RCC 7860 (cell line): ENCODE results near the gene RNASE1.
"Not testable (repeated sequence)": the region's sequence is repeated elsewhere in the genome, so short reads cannot be mapped to it uniquely, and the experiment has no call there.

Experiments
- DNase-seq: peaks from one replicate; pipeline ENCODE4 v3.0.0-alpha.2; 2015; ENCODE audit warnings: low spot score
- FAIRE-seq: peaks from 2 replicates; lab custom pipeline; 2012; peaks lifted over from hg19 to GRCh38; lab: Jason Lieb, UNC

Gene RNASE1

DNA sequence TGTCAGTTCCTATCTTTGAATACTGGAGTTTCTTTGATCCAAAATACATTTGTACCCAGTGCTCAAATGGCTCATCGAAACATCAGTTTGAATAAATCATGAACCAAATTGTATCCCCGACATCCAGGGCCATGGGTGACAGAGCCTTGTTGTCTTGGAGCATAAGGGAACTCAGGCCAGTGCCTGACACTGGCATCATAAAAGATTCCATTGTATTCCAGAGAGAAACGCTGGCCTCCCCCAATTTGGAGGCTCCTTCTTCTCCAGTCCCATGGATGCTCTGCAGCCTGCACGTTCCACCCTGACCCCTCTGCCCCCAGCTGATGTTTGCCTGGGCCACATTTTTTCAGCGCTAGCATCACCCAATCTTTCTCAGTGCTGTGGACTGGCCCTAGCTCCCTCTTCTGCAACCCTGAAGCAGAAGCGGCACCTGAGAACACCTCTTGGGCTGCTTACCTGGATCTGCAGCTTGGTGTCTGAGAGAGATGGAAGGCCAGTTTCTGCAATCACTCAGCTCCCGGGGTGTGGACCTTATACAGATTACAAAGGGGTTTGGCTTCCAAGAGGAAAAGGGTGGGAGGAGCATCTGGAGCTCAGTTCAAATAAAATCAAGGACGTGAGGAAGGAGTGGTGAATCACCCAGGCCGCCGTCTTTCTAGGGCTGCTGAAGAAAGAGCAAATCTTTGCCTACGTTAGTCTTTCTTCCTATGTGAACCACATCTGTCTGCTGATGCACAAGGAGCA lies at the start of gene RNASE1:
TSS of gene RNASE1 (minus strand) at position 504 of the 744 bp plus-strand sequence. CDS start 776 bp downstream, outside the sequence.
- FAIRE-seq = no peak

DNA sequence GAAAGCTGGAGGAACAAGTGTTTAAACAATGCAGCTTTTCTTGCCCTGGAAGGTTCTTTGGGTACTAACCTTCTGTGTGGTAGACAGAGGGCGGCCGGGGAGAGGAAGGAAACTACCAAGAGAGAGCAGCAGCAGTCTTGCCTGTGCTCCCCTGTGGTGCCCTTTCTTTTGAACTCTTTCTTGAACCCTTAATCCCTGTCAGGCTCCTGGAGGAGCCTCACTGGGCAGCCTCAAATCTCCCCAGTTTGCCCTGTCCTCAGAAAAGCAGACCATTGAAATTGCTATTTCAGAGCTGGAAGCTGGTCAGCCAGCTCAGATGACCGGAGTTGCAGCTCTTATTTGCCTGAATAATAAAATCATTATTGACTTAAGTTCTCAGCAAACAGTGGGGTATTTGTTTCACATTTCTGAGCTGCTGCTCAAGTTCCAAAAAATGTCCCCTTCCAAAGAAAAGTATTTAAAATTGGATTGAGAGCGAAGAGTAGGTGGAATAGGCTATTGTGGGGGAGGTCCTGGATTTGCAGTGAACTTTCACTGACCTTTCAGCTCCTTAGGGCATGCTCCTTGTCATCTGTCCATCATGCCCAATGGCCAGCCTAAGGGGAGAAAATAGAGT lies 46.4 kb upstream of the RNASE1 start:
- no peak for DNase-seq
- no peak for FAIRE-seq

More for the DNA sequence above, at the start of gene RNASE1:
- DNase-seq = no peak

DNA sequence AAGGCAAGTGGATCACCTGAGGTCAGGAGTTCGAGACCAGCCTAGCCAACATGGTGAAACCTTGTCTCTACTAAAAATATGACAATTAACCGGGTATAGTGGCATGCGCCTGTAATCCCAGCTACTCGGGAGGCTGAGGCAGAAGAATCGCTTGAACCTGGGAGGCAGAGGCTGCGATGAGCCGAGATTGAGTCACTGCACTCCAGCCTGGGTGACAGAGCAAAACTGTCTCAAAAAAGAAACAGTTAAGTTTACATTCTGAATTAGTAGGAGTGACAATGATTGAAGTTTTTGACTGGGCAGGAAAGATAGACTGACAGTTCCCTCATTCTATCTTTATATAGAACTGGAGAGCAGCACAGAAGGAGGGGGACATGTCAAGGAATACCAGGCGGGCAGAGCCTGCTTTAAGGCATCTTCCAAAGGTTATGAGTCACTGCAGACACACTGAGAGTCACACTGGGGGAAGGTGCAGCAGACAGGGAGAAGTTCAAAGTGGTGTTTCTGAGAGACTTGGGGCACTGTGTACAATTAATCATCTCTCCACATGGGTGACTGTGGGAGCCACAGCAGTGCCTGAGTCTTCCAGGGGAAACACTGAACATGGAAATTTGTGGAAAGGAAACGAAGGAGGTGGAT lies 45.8 kb upstream of the RNASE1 start:
- peak; percentile 91 for FAIRE-seq
- peak; percentile 89 for DNase-seq

DNA sequence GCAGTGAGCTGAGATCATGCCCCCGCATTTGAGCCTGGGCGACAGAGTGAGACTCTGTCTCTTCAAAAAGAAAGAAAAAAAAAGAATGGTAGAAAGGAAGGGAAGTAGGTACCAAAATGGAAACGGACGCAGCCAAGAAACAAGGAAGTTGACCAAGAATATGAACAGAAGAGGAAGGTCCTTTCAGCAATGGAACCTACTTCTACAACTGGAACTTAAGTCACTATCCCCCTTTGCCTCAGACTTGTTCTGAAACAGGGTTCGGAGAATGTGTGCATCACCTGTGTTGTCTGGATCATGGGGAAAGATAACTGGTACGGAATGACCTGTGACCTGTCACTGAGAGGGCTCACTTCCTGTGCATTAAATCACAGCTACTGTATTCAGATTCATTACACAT lies 43.9 kb upstream of the RNASE1 start:
- FAIRE-seq (no peak), DNase-seq (no peak)

DNA sequence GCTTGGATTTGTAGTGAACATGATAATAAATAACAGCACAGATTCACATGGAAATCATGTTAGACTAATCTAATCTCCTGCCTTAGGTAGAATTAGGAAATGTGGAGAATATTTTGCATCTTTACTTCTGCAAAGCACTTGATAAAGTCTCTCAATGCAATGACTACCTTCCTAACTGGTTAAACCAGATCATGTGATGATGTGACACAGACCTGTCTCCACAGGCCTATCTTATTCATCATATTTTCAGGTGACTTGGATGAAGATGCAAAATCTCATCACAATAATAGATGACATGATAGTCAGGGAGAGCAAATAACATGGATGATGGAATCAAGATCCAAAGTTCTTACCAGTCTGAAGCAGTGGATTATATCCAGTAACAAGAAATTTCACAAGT lies 38.5 kb upstream of the RNASE1 start:
- DNase-seq (no peak), FAIRE-seq (no peak)

DNA sequence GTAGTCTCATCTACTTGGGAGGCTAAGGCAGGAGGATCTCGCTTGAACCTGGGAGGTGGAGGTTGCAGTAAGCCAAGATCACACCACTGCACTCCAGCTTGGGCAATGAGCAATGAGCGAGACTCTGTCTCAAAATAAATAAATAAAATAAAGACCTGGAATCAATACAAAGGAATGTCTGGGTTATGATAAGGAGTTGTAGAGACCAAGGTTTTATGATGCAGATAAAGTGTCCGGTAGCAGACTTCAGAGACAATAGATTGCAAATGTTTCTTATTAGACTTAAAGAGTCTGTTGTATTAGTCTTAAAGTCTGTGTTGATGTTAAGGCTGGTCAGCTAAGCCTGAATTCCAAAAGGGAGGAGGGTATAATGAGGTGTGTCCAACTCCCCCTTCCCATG lies 35.2 kb upstream of the RNASE1 start:
- FAIRE-seq (no peak), DNase-seq (no peak)

DNA sequence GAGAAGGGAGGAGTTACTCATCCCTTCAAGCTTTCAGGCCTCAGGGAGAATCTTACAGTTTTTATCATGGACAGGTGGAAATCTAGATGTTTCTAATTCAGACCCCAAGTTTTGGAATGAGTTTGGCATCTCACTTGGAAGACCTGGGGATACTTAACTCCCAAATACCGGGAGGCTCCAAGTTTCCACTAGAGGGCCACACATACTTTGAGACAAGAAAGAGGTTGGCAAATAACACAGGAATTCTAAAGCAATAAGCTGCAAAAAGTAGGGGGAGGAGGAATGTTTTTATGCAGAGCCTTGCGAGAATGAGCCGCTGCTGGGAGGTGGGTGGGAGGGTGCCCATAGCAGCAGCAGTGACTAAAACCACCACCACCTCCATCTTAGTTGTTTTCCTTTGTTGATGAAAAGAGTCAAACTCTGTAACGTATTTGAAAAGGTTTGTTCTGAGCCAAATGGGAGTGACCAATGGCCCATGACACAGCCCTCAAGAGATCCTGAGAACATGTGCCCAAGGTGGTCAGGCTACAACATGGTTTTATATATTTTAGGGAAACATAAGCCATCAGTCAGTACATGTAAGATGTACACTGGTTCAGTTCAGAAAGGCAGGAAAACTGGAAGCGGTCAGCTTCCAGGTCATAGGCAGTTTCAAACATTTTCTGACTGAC lies 34.2 kb upstream of the RNASE1 start:
- FAIRE-seq (no peak), DNase-seq (no peak)

DNA sequence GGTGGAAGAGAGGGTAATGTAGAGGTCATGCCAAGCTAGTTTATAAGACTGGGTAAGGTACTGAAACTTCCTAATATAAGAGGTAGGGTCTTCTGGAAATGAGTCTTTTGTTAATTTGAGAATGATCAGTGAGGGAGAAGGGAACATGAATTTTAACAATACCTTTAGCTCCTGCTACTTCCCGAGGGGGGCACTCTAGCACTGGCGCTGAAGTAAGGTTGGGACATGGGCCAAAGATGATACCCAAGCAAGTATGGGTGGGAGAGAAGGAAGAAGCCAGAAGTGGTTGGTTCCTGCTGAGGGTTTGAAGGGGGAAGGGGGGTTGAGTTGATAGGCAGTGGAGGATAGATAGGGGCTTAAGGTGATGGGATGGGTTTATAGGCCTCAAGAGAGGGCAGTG lies 32.3 kb upstream of the RNASE1 start:
- FAIRE-seq (no peak), DNase-seq (no peak)

DNA sequence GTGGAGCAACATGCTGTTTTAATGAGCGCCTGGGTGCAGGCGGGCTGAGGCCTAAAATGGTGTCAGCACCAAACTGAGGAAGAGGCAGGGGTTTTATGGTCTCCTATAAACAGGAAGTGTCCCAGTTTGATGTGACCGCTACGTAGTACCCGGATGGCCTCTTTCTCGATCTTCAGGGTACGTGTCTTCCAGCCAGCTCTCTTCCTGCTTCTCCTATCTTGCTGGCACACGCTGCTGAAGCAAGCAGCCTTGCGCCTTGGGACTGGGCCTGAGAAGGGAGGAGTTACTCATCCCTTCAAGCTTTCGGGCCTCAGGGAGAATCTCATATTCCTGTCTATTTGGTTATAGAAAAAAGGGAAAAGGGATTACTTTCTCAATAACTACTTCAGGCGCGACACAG lies 28.2 kb upstream of the RNASE1 start:
- FAIRE-seq (no peak), DNase-seq (no peak)

DNA sequence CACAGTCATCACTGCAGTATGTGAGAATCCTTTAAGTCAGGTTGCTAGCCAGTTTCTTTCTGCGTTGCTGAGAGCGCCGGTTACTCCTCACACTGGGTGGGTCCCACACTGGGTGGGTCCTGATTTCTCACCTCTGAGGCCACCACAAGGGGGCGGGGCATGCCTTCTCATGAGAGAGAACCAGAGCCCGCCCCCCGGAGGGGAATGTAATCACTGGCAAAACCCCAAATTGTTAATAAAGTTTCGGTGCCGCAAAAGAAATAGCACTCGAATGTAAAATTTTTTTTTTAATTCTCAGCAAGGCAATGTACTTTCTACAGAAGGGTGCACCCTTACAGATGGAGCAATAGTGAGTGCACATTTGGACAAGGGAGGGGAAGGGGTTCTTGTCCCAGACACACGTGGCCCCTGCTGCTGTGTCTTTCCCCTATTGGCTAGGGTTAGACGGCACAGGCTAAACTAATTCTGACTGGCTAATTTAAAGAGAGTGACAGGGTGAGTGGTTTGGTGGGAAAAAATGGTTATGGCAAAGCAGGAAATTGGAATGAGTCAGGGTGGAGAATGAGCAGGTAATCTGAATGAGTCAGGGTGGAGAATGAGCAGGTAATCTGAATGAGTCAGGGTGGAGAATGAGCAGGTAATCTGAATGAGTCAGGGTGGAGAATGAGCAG lies 25.5 kb upstream of the RNASE1 start:
- not testable (repeated sequence) for FAIRE-seq, DNase-seq

DNA sequence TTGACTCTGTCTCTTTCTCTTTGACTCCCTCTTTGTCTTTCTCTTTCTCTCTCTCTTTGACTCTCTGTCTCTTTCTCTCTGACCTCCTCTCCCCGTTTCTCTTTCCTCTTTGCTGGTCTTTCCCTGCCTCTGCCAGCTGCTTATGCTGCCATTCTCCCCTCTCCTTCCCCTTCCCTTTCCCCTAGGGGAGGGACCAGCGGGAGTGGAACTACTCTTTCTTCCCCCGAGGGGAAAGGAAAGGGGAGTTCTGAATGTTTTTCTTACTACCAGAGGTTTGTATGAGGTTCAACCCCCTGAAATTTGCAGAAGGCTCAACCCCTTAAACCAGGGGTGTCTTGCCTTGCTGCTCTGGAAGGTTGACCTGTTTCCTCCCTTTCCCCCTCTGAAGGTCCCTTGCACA lies 24.7 kb upstream of the RNASE1 start:
- no peak for FAIRE-seq
- DNase-seq = no peak

DNA sequence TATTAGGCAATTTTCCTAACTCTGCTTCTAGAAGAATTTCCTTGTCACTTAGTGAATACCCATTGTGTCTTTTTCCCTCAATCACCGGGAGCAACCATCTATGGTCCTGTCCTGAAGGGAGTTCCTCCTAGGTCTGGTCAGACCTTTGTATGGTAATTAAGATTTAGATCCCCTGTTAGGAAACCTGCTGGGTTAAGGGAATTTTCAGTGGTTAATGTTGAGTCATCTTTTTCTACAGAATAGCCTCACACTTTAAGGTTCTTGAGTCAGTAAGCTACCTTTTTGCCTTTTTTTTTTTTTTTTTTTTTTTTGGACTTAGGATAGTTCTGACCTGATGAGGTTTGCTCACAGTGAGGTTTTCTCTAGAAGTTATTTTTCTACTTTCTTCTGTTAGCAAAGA lies 24.0 kb upstream of the RNASE1 start:
- not testable (repeated sequence) for FAIRE-seq, DNase-seq

DNA sequence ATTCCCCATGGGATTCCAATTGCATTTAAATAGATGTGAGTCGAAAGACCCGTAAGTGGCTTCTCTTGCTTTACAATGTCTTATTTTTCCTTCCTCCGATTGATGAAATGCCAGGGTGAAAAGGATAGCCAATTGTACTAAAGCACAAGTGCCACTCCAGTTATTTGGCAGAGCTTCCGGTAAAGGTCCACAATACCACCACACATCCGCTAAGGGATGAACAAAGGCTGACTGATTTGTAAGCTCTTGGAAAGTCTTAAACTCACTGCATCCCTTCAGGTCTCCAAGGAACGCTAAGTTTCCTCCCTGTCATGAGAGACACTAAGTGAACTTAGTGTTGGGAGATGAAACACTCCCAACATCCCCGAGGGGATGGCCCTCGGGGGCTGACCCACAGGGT lies 21.2 kb upstream of the RNASE1 start:
- DNase-seq (no peak), FAIRE-seq (no peak)

DNA sequence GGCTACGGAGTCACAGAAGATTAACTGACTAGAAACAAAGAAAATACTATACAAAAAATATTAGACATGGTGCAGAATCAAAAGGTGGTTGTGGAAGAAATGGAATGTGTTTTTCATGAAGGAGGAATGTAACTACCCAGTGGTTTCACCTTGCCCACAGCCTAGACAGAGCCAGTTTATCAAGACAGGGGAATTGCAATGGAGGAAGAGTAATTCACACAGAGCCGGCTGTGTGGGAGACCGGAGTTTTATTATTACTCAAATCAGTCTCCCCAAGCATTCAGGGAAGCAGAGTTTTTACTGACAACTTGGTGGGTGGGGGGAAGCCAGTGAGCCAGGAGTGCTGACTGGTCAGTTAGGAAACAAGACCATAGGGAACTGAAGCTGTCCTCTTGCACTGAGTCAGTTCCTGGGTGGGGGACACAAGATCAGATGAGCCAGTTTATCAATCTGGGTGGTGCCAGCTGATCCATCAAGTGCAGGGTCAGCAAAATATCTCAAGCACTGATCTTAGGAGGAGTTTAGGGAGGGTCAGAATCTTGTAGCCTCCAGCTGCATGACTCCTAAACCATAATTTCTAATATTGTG lies 19.0 kb upstream of the RNASE1 start:
- not testable (repeated sequence) for FAIRE-seq, DNase-seq

DNA sequence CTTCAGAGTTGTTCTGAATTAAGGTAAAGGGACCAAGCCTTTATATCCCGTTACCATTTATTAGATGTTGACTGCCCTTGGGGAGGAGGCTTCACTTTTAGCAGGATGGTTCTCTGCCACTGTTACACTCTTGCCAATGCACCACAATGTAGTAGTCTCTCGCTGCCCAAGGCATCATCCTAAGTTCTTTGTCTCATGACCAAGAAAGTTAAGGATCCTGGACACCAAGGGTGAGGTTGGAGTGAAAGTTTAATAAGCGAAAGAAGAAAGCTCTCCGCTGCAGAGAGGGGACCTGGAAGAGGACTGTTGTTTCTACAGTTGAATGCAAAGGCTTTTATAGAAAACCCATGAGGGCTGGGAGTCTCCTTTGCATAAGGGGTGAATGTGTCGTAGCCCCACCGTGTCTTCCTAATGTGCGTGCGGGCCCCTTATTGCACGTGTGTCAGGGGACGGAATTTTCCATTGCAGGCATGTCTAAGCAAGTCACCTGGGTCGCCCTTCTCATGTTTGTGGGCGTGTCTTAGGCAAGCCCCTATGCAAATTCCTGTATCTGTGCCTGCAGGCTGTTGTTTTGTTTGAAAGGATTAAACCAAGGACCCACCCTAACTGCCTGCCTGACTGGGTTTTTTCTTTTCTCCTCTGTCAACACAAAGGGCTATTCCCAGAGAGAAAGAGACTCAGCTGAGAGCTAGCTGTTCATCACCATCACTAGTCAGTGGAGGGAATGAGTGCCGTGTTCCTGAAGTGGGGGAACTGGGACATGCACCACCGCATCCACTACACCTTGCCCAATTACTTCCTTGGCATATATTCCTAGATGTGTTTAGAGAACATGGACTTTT lies 17.6 kb upstream of the RNASE1 start:
- FAIRE-seq (no peak), DNase-seq (no peak)

DNA sequence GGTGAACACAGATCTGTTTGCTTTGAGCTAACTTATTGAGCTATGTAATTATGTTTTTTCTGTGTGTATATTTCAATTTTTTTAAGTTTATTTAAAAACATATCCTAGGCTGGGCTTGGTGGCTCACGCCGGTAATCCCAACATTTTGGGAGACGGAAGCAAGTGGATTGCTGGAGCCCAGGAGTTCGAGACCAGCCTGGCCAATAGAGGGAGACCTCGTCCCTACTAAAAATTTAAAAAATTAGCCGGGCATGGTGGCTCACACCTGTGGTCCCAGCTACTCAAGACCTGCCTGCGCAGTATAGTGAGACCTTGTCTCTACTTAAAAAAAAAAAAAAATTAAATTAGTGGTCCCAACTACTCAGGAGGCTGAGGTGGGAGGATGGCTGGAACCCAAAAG lies 16.2 kb upstream of the RNASE1 start:
- DNase-seq (no peak), FAIRE-seq (no peak)

DNA sequence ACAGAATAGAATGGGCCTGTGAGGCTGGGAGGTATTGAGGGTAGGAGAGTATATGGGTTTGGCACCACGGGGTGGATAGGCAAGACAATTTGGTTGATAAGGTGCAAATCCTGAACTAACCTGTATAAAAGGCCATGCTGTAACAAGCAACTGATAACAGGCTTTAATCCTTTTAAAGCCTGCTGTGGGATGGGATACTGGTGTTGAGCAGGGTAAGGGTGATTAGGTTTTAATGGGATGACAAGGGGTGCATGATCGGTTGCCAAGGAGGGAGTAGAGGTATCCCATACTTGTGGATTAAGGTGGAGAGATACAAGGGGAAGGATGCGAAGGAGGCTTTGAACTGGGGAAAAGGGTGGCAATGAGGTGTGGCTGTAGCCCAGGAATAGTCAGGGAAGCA lies 13.3 kb upstream of the RNASE1 start:
- not testable (repeated sequence) for FAIRE-seq, DNase-seq

DNA sequence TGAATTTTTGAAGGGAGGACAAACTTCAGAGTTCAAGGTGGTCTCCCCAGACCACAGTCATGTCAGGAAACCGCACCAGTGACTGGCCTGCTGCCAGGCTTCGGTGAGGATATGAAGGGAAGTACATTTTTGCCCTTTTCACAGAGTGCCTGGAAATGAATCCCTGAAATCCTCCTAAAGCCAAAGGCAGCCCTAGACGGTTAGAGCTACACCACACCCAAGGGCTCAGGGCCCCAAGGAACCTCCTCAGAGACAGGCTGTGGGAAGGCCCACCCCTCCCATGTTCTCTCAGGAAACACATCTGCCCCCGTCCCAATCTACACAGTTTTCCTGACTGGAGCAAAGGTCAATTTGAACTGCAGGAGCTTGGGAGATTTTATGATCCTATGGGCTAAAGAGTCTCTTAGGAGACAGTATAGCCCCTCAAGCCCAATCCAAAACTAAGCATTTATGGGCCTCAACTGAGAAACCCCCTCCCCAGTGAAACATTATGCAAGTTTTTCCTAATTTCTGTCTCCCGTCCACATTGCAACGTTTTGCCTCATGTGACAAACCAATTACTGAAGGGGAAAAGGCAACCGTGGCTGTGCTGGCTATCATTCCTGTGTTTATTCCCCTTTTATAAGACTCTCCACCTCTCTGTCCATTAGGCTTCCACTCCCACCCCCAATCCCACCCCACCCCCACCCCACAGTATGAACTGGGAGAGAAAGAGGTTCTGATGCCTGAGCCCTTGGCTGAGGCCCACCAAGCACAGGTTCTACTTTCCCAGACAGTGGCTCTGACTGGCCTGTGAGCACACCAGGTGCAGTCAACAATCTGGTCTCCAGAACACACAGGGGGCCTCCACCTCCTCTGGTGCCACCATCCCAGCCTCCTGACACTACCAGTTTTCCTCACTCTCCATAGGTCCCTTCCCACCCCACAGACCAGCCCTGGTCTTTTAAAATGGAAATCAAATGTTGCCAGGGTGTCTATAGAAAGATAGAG lies 9.6 kb upstream of the RNASE1 start:
- FAIRE-seq (no peak), DNase-seq (no peak)
